Neuronal stem cell (in vitro differentiated cells): ENCODE results near the gene C11orf54.
"Not testable (repeated sequence)": the region's sequence is repeated elsewhere in the genome, so short reads cannot be mapped to it uniquely, and the experiment has no call there.

Experiments used
- DNase-seq: peaks from one replicate; pipeline ENCODE4 v3.0.0-alpha.2; 2013; ENCODE audit warnings: low spot score
- H2AFZ ChIP-seq: one replicate; pipeline ENCODE4 v1.6.1; 2013; ENCODE audit warnings: mild to moderate bottlenecking, low read length, inconsistent platforms
- H2AK5ac ChIP-seq: 2 replicates; pipeline ENCODE4 v1.6.1; 2013; ENCODE audit warnings: low read depth, mild to moderate bottlenecking, inconsistent platforms, low read length, moderate library complexity, mixed read lengths
- H2BK120ac ChIP-seq: 2 replicates; pipeline ENCODE4 v1.6.1; 2013; ENCODE audit warnings: low read depth, mild to moderate bottlenecking, inconsistent platforms, low read length, moderate library complexity, mixed read lengths
- H2BK12ac ChIP-seq: one replicate; pipeline ENCODE4 v1.6.1; 2013; ENCODE audit warnings: low read length, inconsistent platforms
- H2BK15ac ChIP-seq: 2 replicates; pipeline ENCODE4 v1.6.1; 2013; ENCODE audit warnings: mild to moderate bottlenecking, low read length, inconsistent platforms, mixed read lengths
- H2BK5ac ChIP-seq: one replicate; pipeline ENCODE4 v1.6.1; 2013; ENCODE audit warnings: inconsistent platforms, mild to moderate bottlenecking, low read length, moderate library complexity
- H3K14ac ChIP-seq: one replicate; pipeline ENCODE4 v1.6.1; 2013; ENCODE audit warnings: low read length, inconsistent platforms
- H3K18ac ChIP-seq: 2 replicates; pipeline ENCODE4 v1.6.1; 2013; ENCODE audit warnings: low read length, inconsistent platforms
- H3K23ac ChIP-seq: 2 replicates; pipeline ENCODE4 v1.6.1; 2013; ENCODE audit warnings: low read depth, mild to moderate bottlenecking, mixed read lengths, low read length, inconsistent platforms; ENCODE audit not compliant: poor library complexity
- H3K27ac ChIP-seq: replicated peaks from 3 replicates; pipeline ENCODE4 v1.5.1; 2013; ENCODE audit warnings: low read length, inconsistent platforms
- H3K27me3 ChIP-seq, 3 experiments: 2 replicates each; pipeline ENCODE4 v1.6.1; 2013; ENCODE audit warnings: low read length in 3 of 3, mild to moderate bottlenecking in 2 of 3, inconsistent platforms in 1 of 3, low read depth in 1 of 3, mixed read lengths in 1 of 3, moderate library complexity in 1 of 3; ENCODE audit not compliant: control insufficient read depth in 3 of 3, insufficient read depth in 3 of 3
- H3K36me3 ChIP-seq, 2 donors: replicated peaks in 1 of 2; 2 replicates each; pipeline ENCODE4 v1.6.1; 2013; ENCODE audit warnings: low read length in 2 of 2; ENCODE audit not compliant: control insufficient read depth in 2 of 2, insufficient read depth in 2 of 2
- H3K4ac ChIP-seq: 2 replicates; pipeline ENCODE4 v1.6.1; 2013; ENCODE audit warnings: inconsistent platforms, mild to moderate bottlenecking, low read length, moderate library complexity
- H3K4me1 ChIP-seq, 2 donors: 1 replicate in 1 of 2; 2 replicates in 1 of 2; pipeline ENCODE4 v1.6.1; 2013; ENCODE audit warnings: low read length in 2 of 2, low read depth in 1 of 2; ENCODE audit not compliant: control insufficient read depth in 2 of 2, insufficient read depth in 1 of 2
- H3K4me2 ChIP-seq: one replicate; pipeline ENCODE4 v1.6.1; 2013; ENCODE audit warnings: mild to moderate bottlenecking, low read length, inconsistent platforms; ENCODE audit not compliant: insufficient read depth, poor library complexity, severe bottlenecking
- H3K4me3 ChIP-seq, 2 donors: 2 replicates each; pipeline ENCODE4 v1.5.1; 2013; ENCODE audit warnings: low read length in 2 of 2, mild to moderate bottlenecking in 2 of 2, inconsistent platforms in 1 of 2, moderate library complexity in 1 of 2
- H3K79me1 ChIP-seq: one replicate; pipeline ENCODE4 v1.6.1; 2013; ENCODE audit warnings: low read depth, mild to moderate bottlenecking, inconsistent platforms, low read length, moderate library complexity
- H3K9ac ChIP-seq: one replicate; pipeline ENCODE4 v1.6.1; 2013; ENCODE audit warnings: mild to moderate bottlenecking, low read depth, low read length, inconsistent platforms; ENCODE audit not compliant: poor library complexity
- H3K9me3 ChIP-seq, 2 donors: replicated peaks in 1 of 2; 2 replicates each; pipeline versions ENCODE3 to v1.6.1; 2013; ENCODE audit warnings: low read length in 2 of 2, mild to moderate bottlenecking in 2 of 2, inconsistent platforms in 1 of 2, low read depth in 1 of 2, mixed read lengths in 1 of 2, moderate library complexity in 1 of 2; ENCODE audit not compliant: control insufficient read depth in 2 of 2, insufficient read depth in 1 of 2
- H4K8ac ChIP-seq: one replicate; pipeline ENCODE4 v1.6.1; 2013; ENCODE audit warnings: low read depth, mild to moderate bottlenecking, inconsistent platforms, low read length, moderate library complexity
- H4K91ac ChIP-seq: one replicate; pipeline ENCODE4 v1.6.1; 2013; ENCODE audit warnings: low read length, low read depth, mild to moderate bottlenecking, inconsistent platforms; ENCODE audit not compliant: poor library complexity
- WGBS, 2 donors: extraction: QIAGEN DNeasy Blood & Tissue Kit; methylation state at CpG; one replicate each; pipeline ENCODE4 v1.1.7; 2013; ENCODE audit warnings: missing lambda C conversion rate in 2 of 2, mixed read lengths in 1 of 2; ENCODE audit not compliant: insufficient read length in 2 of 2, insufficient replicate concordance in 1 of 2; ENCODE audit errors: extremely low coverage in 2 of 2; 5-methylcytosine and 5-hydroxymethylcytosine counted together

The C11orf54 gene

GRCh38 chr11:93772123-93772522 lies 30.7 kb downstream of the C11orf54 start:
- Histone ChIP-seq H2BK15ac (no peak overlapping the region), H3K27ac (no peak overlapping the region), H2BK12ac (no peak overlapping the region), H3K18ac (peak overlapping the region; percentile 38), H3K4ac (no peak overlapping the region), H2AFZ (no peak overlapping the region), H3K23ac (peak overlapping the region; percentile 65), H3K4me3 (peak overlapping the region in 1 of 2 donors; percentile 19), H2AK5ac (no peak overlapping the region), H4K91ac (no peak overlapping the region), H3K4me1 (peaks cover 0 to 2% of the 10 kb centered on the region in 2 donors), H3K9ac (peak overlapping the region; percentile 44), H3K14ac (no peak overlapping the region), H3K4me2 (peak overlapping the region; percentile 18), H3K36me3 (peaks cover 0 to 2% of the 10 kb centered on the region in 2 donors), H3K79me1 (peaks cover 4% of the 10 kb centered on the region), H3K9me3 (peaks cover 0 to 1% of the 10 kb centered on the region in 2 donors), H3K27me3 (no peaks in the 10 kb centered on the region), H2BK5ac (no peak overlapping the region), H2BK120ac (no peak overlapping the region), H4K8ac (no peak overlapping the region)
- whole genome bisulfite sequencing, 2 donors: no CpG with 5 or more reads among the region's 4 CpGs
- no peak for DNase-seq

GRCh38 chr11:93773045-93773477 lies 31.6 kb downstream of the C11orf54 start:
- H3K18ac ChIP-seq: no peak overlapping the region
- H2BK12ac ChIP-seq: no peak overlapping the region
- H2BK15ac ChIP-seq: no peak overlapping the region
- H3K23ac ChIP-seq: peak overlapping the region; percentile 31
- H2BK120ac ChIP-seq: no peak overlapping the region
- no peak overlapping the region for H4K8ac ChIP-seq
- H2AK5ac ChIP-seq: no peak overlapping the region
- H3K79me1 ChIP-seq: peaks cover 4% of the 10 kb centered on the region
- peaks cover 0 to 2% of the 10 kb centered on the region in 2 donors for H3K36me3 ChIP-seq
- no peak overlapping the region for H4K91ac ChIP-seq
- no peak overlapping the region for H3K4me3 ChIP-seq
- H2BK5ac ChIP-seq: no peak overlapping the region
- DNase-seq: peak; percentile 4
- H3K4me1 ChIP-seq: peaks cover 0 to 2% of the 10 kb centered on the region in 2 donors
- no peak overlapping the region for H3K27ac ChIP-seq
- H3K14ac ChIP-seq: no peak overlapping the region
- no peaks in the 10 kb centered on the region for H3K9me3 ChIP-seq
- no CpG with 5 or more reads among the region's 3 CpGs for WGBS, 2 donors
- H3K9ac ChIP-seq: no peak overlapping the region
- H3K4ac ChIP-seq: no peak overlapping the region
- no peak overlapping the region for H3K4me2 ChIP-seq
- no peaks in the 10 kb centered on the region for H3K27me3 ChIP-seq
- no peak overlapping the region for H2AFZ ChIP-seq

GRCh38 chr11:93773601-93774200 lies 32.2 kb downstream of the C11orf54 start:
- Histone ChIP-seq H2BK15ac (no peak overlapping the region), H3K23ac (peak overlapping the region; percentile 31), H3K27ac (no peak overlapping the region), H4K91ac (no peak overlapping the region), H3K9ac (no peak overlapping the region), H3K4me1 (peaks cover 0 to 2% of the 10 kb centered on the region in 2 donors), H2BK12ac (no peak overlapping the region), H2AK5ac (no peak overlapping the region), H3K4ac (no peak overlapping the region), H3K4me2 (no peak overlapping the region), H3K4me3 (no peak overlapping the region), H3K27me3 (no peaks in the 10 kb centered on the region), H3K14ac (no peak overlapping the region), H2BK5ac (no peak overlapping the region), H3K36me3 (peaks cover 0 to 2% of the 10 kb centered on the region in 2 donors), H2BK120ac (no peak overlapping the region), H4K8ac (no peak overlapping the region), H3K9me3 (no peaks in the 10 kb centered on the region), H3K18ac (no peak overlapping the region), H3K79me1 (peaks cover 4% of the 10 kb centered on the region), H2AFZ (no peak overlapping the region)
- no peak for DNase-seq
- WGBS, 2 donors: no CpG with 5 or more reads among the region's 10 CpGs

- not testable (repeated sequence) for H3K79me1 ChIP-seq
- WGBS, 2 donors: no CpG with 5 or more reads among the region's 3 CpGs
Measured at GRCh38 chr11:93774560-93774959, 33.1 kb downstream of the C11orf54 start.

More at GRCh38 chr11:93774560-93774959, 33.1 kb downstream of the C11orf54 start:
- H3K4ac ChIP-seq, H4K8ac ChIP-seq, H3K9me3 ChIP-seq, H3K36me3 ChIP-seq, H3K4me2 ChIP-seq, H4K91ac ChIP-seq, H2AK5ac ChIP-seq, H2BK5ac ChIP-seq, H3K23ac ChIP-seq, H3K27me3 ChIP-seq, H3K4me3 ChIP-seq, H2AFZ ChIP-seq, H3K4me1 ChIP-seq, H2BK15ac ChIP-seq, H3K14ac ChIP-seq, H2BK120ac ChIP-seq, H3K27ac ChIP-seq, H3K9ac ChIP-seq, H2BK12ac ChIP-seq, DNase-seq, H3K18ac ChIP-seq: not testable (repeated sequence)
